IPS-20b (cell line): Measurements from ENCODE around the gene AUNIP.

Experiments
- H3K27ac ChIP-seq: one replicate; pipeline ENCODE4 v1.5.1; 2013; ENCODE audit warnings: low read length
- H3K27me3 ChIP-seq: 2 replicates; pipeline ENCODE4 v1.6.1; 2013; ENCODE audit warnings: mild to moderate bottlenecking, low read length, inconsistent platforms; ENCODE audit not compliant: insufficient read depth
- H3K36me3 ChIP-seq: 2 replicates; pipeline ENCODE4 v1.6.1; 2013; ENCODE audit warnings: low read depth, mild to moderate bottlenecking, inconsistent platforms, low read length, moderate library complexity; ENCODE audit not compliant: insufficient read depth
- H3K4me1 ChIP-seq: 2 replicates; pipeline ENCODE4 v1.6.1; 2013; ENCODE audit warnings: mild to moderate bottlenecking, control low read depth, inconsistent platforms, low read length, moderate library complexity; ENCODE audit not compliant: insufficient read depth
- H3K4me3 ChIP-seq: 2 replicates; pipeline ENCODE4 v1.5.1; 2013; ENCODE audit warnings: mild to moderate bottlenecking, low read length, inconsistent platforms
- H3K9ac ChIP-seq: 2 replicates; pipeline ENCODE4 v1.6.1; 2013; ENCODE audit warnings: low read depth, mild to moderate bottlenecking, inconsistent platforms, low read length, moderate library complexity
- H3K9me3 ChIP-seq: 2 replicates; pipeline ENCODE4 v1.6.1; 2013; ENCODE audit warnings: mild to moderate bottlenecking, low read depth, low read length, inconsistent platforms; ENCODE audit not compliant: insufficient read depth

Gene AUNIP

GRCh38 chr1:25836695-25837094, 22.6 kb downstream of the AUNIP start:
- Histone ChIP-seq H3K27me3 (no peaks in the 10 kb centered on the region), H3K9ac (no peak overlapping the region), H3K9me3 (no peaks in the 10 kb centered on the region), H3K27ac (no peak overlapping the region), H3K4me3 (no peak overlapping the region), H3K4me1 (no peaks in the 10 kb centered on the region), H3K36me3 (peaks cover 53% of the 10 kb centered on the region)

DNA sequence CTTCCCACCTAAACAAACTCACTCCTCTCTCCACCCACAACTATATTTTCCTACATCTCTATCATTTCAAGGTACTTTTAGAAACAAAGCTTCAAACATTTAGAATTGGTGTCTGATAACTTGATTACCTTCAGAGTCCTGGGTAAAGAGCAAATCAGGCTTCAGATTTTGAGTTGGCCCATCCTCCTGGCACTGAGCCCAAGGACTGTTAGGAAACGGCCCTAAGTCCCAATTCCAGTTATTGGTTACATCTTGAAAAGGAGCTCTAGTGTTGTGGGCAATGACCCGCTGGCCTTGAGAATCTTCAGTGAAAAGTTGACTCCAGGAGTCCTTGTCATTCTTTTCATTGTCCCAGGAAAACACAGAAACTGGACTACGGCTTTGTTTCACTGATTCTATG, 24.4 kb downstream of the AUNIP start:
- Histone ChIP-seq H3K27ac (no peak overlapping the region), H3K4me3 (no peak overlapping the region), H3K4me1 (no peaks in the 10 kb centered on the region), H3K27me3 (no peaks in the 10 kb centered on the region), H3K36me3 (peaks cover 71% of the 10 kb centered on the region), H3K9ac (no peak overlapping the region), H3K9me3 (no peaks in the 10 kb centered on the region)

DNA sequence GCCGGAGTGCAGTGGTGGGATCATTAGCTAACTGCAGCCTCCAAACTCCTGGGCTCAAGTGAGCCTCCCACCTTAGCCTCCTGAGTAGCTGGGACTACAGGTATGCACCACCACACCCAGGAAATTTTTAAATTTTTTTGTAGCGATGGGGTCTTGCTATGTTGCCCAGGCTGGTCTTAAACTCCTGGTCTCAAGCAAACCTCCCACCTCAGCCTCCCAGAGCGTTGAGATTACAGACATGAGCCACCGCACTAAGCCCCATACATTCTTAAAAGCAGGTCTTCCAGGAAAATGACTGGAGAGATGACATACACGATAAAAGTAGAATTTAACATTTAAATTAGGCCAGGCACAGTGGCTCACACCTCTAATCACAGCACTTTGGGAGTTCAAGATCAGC, 26.1 kb downstream of the AUNIP start:
- Histone ChIP-seq H3K27ac (no peak overlapping the region), H3K9me3 (no peaks in the 10 kb centered on the region), H3K9ac (no peak overlapping the region), H3K4me3 (no peak overlapping the region), H3K36me3 (peaks cover 88% of the 10 kb centered on the region), H3K4me1 (no peaks in the 10 kb centered on the region), H3K27me3 (no peaks in the 10 kb centered on the region)

- no peak overlapping the region for H3K4me3 ChIP-seq
- H3K4me1 ChIP-seq = no peaks in the 10 kb centered on the region
- H3K9me3 ChIP-seq = no peaks in the 10 kb centered on the region
- no peak overlapping the region for H3K9ac ChIP-seq
- no peak overlapping the region for H3K27ac ChIP-seq
- H3K27me3 ChIP-seq = no peaks in the 10 kb centered on the region
- peaks cover 95% of the 10 kb centered on the region for H3K36me3 ChIP-seq
Observed at GRCh38 chr1:25832336-25833037, 26.8 kb downstream of the AUNIP start.

- no peaks in the 10 kb centered on the region for H3K27me3 ChIP-seq
- H3K4me3 ChIP-seq = no peak overlapping the region
- H3K9ac ChIP-seq = no peak overlapping the region
- H3K9me3 ChIP-seq = no peaks in the 10 kb centered on the region
- peaks cover 94% of the 10 kb centered on the region for H3K36me3 ChIP-seq
- no peaks in the 10 kb centered on the region for H3K4me1 ChIP-seq
- H3K27ac ChIP-seq = no peak overlapping the region
Observed at GRCh38 chr1:25831569-25832196, 27.6 kb downstream of the AUNIP start.

GRCh38 chr1:25829046-25829445, 30.2 kb downstream of the AUNIP start:
- H3K27ac ChIP-seq = no peak overlapping the region
- H3K36me3 ChIP-seq = peaks cover 79% of the 10 kb centered on the region
- H3K4me1 ChIP-seq = no peaks in the 10 kb centered on the region
- H3K27me3 ChIP-seq = no peaks in the 10 kb centered on the region
- no peak overlapping the region for H3K9ac ChIP-seq
- no peaks in the 10 kb centered on the region for H3K9me3 ChIP-seq
- no peak overlapping the region for H3K4me3 ChIP-seq

DNA sequence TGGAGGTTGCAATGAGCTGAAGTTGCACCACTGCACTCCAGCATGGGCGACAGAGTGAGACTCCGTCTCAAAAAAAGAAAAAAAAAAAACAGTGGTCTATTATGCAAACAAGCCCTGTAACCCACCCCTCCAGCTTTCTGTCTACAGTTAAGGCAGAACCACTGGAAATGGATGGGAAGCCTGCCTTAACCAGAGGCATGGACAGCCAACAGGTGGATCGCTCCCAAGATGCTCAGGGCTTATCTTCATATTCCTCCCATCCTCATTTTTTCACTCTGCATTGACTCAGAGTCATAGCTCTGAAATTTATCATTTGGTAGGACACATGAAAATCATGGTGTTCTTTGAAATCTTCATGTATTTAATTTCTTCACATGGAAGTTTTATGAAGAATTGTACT, 30.8 kb downstream of the AUNIP start:
- Histone ChIP-seq H3K4me1 (no peaks in the 10 kb centered on the region), H3K27me3 (no peaks in the 10 kb centered on the region), H3K9ac (no peak overlapping the region), H3K9me3 (no peaks in the 10 kb centered on the region), H3K27ac (no peak overlapping the region), H3K4me3 (no peak overlapping the region), H3K36me3 (peaks cover 73% of the 10 kb centered on the region)

- H3K27me3 ChIP-seq = peaks cover 7% of the 10 kb centered on the region
- no peak overlapping the region for H3K27ac ChIP-seq
- H3K4me1 ChIP-seq = no peaks in the 10 kb centered on the region
- no peaks in the 10 kb centered on the region for H3K9me3 ChIP-seq
- no peak overlapping the region for H3K4me3 ChIP-seq
- H3K9ac ChIP-seq = no peak overlapping the region
- peaks cover 54% of the 10 kb centered on the region for H3K36me3 ChIP-seq
Observed at GRCh38 chr1:25826571-25826970, 32.7 kb downstream of the AUNIP start.

DNA sequence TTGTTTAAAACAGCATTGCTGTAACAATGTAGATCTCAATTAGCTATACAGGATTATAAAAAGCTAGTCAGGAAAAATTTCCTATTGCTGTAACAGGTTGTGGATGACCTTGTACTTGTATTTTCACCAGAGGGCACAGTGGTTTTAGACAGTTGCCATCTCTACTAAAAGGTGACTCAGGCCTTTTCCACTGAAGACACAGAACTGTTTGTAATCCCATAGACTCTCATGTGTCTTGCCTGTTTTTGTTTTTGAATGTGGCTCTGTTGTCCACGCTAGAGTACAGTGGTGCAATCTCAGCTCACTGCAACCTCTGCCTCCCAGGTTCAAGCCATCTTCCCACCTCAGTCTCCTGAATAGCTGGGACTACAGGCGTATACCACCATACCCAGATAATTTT, 33.7 kb downstream of the AUNIP start:
- Histone ChIP-seq H3K36me3 (peaks cover 44% of the 10 kb centered on the region), H3K27ac (no peak overlapping the region)

GRCh38 chr1:25821630-25822091, 37.6 kb downstream of the AUNIP start:
- 0 out of 2 replicates have a peak overlapping the region, but pooled peaks have one; percentile 96 for H3K4me3 ChIP-seq
- no peaks in the 10 kb centered on the region for H3K9me3 ChIP-seq
- H3K27me3 ChIP-seq = peaks cover 15% of the 10 kb centered on the region
- H3K36me3 ChIP-seq = peaks cover 9% of the 10 kb centered on the region
- H3K27ac ChIP-seq = no peak overlapping the region
- no peak overlapping the region for H3K9ac ChIP-seq
- peaks cover 6% of the 10 kb centered on the region; the same call in 1 of the 2 replicates for H3K4me1 ChIP-seq

More for the DNA sequence above, 33.7 kb downstream of the AUNIP start:
- Histone ChIP-seq H3K4me1 (no peaks in the 10 kb centered on the region), H3K9me3 (no peaks in the 10 kb centered on the region), H3K27me3 (peaks cover 15% of the 10 kb centered on the region), H3K4me3 (no peak overlapping the region), H3K9ac (no peak overlapping the region)

- Histone ChIP-seq H3K9me3 (no peaks in the 10 kb centered on the region), H3K4me1 (peaks cover 6% of the 10 kb centered on the region; the same call in 1 of the 2 replicates), H3K36me3 (0 out of 2 replicates have a peak, but pooled peaks cover 4% of the 10 kb centered on the region), H3K9ac (peak overlapping the region; percentile 96), H3K27me3 (peaks cover 15% of the 10 kb centered on the region), H3K27ac (no peak overlapping the region), H3K4me3 (peak overlapping the region; percentile 96)
Observed at GRCh38 chr1:25821112-25821476, 38.2 kb downstream of the AUNIP start.
